Endodermal cell (in vitro differentiated cells): ENCODE data around the gene NR1H3. TPM values are rescaled to one million over a fixed set of nuclear protein-coding genes. Genes with fewer than 3 reads are reported as not detected.

Experiments
- DNase-seq: peaks from one replicate; pipeline ENCODE4 v3.0.0-alpha.2; 2017
- H3K27ac ChIP-seq: 2 replicates; pipeline ENCODE4 v1.5.1; 2013; ENCODE audit warnings: mild to moderate bottlenecking, low read depth, low read length, moderate library complexity
- H3K27me3 ChIP-seq: 2 replicates; pipeline ENCODE4 v1.6.1; 2013; ENCODE audit warnings: mild to moderate bottlenecking, low read length, moderate library complexity; ENCODE audit not compliant: insufficient read depth, control insufficient read depth, poor library complexity, severe bottlenecking
- H3K36me3 ChIP-seq: 2 replicates; pipeline ENCODE4 v1.7.0; 2013; ENCODE audit warnings: mild to moderate bottlenecking, low read length, moderate library complexity; ENCODE audit not compliant: control insufficient read depth, insufficient read depth
- H3K4me1 ChIP-seq: one replicate; pipeline ENCODE4 v1.7.0; 2013; ENCODE audit warnings: low read length; ENCODE audit not compliant: control insufficient read depth, insufficient read depth
- H3K4me3 ChIP-seq: 2 replicates; pipeline ENCODE4 v1.5.1; 2013; ENCODE audit warnings: mild to moderate bottlenecking, low read length, moderate library complexity
- H3K9ac ChIP-seq: 2 replicates; pipeline ENCODE4 v1.6.1; 2013; ENCODE audit warnings: mild to moderate bottlenecking, low read length, moderate library complexity; ENCODE audit not compliant: poor library complexity, severe bottlenecking; ENCODE audit errors: extremely low read depth
- H3K9me3 ChIP-seq: 2 replicates; pipeline ENCODE4 v1.6.1; 2013; ENCODE audit warnings: mild to moderate bottlenecking, low read length, moderate library complexity; ENCODE audit not compliant: control insufficient read depth
- H3K27ac Mint-ChIP-seq: 2 replicates; pipeline ENCODE4 v1.8.0; 2020; ENCODE audit warnings: mixed read lengths
- H3K27me3 Mint-ChIP-seq: 2 replicates; pipeline ENCODE4 v1.8.0; 2021; ENCODE audit warnings: mild to moderate bottlenecking, mixed read lengths; ENCODE audit not compliant: insufficient read depth
- H3K36me3 Mint-ChIP-seq: 2 replicates; pipeline ENCODE4 v1.8.0; 2020; ENCODE audit warnings: low read depth, mixed read lengths
- H3K4me1 Mint-ChIP-seq: 2 replicates; pipeline ENCODE4 v1.8.0; 2020; ENCODE audit warnings: mixed read lengths
- H3K4me3 Mint-ChIP-seq: 2 replicates; pipeline ENCODE4 v1.8.0; 2020; ENCODE audit warnings: mild to moderate bottlenecking, moderate library complexity, mixed read lengths
- H3K9me3 Mint-ChIP-seq: 2 replicates; pipeline ENCODE4 v1.8.0; 2020; ENCODE audit warnings: mild to moderate bottlenecking, mixed read lengths
- WGBS, 2 experiments: methylation state at CpG; one replicate each; pipeline versions ENCODE4 v1.1.5 to v1.1.7; 2013; ENCODE audit warnings: missing lambda C conversion rate in 2 of 2, mixed read lengths in 1 of 2; ENCODE audit not compliant: insufficient coverage in 1 of 2, insufficient read length in 1 of 2; 5-methylcytosine and 5-hydroxymethylcytosine counted together
- total RNA-seq, 2 donors: library from RNA; stranded (reverse); fragmentation: NEBNext Ultra II Directional in 1 of 2; extraction: Animal tissue kit (Norgen Biotek cat#: 25700) in 1 of 2; gene quantifications; 2 replicates in 1 of 2; 3 replicates in 1 of 2; pipeline ENCODE4 v1.2.1, GENCODE V29; 2021
- TF ChIP-seq, protein P1 (sequence below): fragments of 200-600 bp; sonication (generic); conservative IDR thresholded peaks from 2 replicates; pipeline ENCODE4 v1.5.0; 2021; ENCODE audit warnings: antibody characterized with exemption, mild to moderate bottlenecking

The NR1H3 gene
- total RNA-seq, 2 donors from 2014 or later = 29.4 to 34.6 TPM

DNA sequence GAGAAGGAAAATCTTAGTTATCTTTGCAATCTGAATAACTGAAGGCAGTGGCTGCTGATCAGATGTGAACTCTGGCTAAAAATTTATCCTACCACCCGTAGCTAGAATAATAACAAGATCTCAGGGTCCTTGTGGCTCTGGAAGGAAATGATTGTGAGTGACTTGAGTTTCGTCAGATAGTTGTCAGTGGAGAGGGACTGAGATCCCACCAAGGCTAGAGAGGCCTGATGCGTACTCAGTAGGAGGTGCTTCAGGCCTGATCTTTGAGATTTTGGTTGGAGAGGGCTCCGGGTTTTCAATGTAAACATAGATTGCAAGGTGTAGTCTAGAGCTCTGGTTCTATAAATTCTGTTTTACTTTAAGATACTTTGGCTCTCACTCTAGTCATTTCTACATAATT is 13.5 kb downstream of the NR1H3 start:
- Mint-ChIP-seq H3K4me3 (peak overlapping the region; percentile 67), H3K27ac (no peak overlapping the region), H3K9me3 (no peaks in the 10 kb centered on the region), H3K27me3 (no peaks in the 10 kb centered on the region), H3K36me3 (peaks cover 13% of the 10 kb centered on the region), H3K4me1 (peaks cover 46% of the 10 kb centered on the region)
- no peak for DNase-seq
- Histone ChIP-seq H3K4me3 (peak overlapping the region; percentile 76), H3K36me3 (peaks cover 9% of the 10 kb centered on the region), H3K9me3 (no peaks in the 10 kb centered on the region), H3K9ac (no peak overlapping the region), H3K27ac (no peak overlapping the region), H3K27me3 (no peaks in the 10 kb centered on the region), H3K4me1 (peaks cover 17% of the 10 kb centered on the region)
- TF ChIP-seq, protein P1, sequence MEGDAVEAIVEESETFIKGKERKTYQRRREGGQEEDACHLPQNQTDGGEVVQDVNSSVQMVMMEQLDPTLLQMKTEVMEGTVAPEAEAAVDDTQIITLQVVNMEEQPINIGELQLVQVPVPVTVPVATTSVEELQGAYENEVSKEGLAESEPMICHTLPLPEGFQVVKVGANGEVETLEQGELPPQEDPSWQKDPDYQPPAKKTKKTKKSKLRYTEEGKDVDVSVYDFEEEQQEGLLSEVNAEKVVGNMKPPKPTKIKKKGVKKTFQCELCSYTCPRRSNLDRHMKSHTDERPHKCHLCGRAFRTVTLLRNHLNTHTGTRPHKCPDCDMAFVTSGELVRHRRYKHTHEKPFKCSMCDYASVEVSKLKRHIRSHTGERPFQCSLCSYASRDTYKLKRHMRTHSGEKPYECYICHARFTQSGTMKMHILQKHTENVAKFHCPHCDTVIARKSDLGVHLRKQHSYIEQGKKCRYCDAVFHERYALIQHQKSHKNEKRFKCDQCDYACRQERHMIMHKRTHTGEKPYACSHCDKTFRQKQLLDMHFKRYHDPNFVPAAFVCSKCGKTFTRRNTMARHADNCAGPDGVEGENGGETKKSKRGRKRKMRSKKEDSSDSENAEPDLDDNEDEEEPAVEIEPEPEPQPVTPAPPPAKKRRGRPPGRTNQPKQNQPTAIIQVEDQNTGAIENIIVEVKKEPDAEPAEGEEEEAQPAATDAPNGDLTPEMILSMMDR = no peak
- WGBS, 2 experiments = 79 to 88% methylated on average over 4 of the region's 4 CpGs

DNA sequence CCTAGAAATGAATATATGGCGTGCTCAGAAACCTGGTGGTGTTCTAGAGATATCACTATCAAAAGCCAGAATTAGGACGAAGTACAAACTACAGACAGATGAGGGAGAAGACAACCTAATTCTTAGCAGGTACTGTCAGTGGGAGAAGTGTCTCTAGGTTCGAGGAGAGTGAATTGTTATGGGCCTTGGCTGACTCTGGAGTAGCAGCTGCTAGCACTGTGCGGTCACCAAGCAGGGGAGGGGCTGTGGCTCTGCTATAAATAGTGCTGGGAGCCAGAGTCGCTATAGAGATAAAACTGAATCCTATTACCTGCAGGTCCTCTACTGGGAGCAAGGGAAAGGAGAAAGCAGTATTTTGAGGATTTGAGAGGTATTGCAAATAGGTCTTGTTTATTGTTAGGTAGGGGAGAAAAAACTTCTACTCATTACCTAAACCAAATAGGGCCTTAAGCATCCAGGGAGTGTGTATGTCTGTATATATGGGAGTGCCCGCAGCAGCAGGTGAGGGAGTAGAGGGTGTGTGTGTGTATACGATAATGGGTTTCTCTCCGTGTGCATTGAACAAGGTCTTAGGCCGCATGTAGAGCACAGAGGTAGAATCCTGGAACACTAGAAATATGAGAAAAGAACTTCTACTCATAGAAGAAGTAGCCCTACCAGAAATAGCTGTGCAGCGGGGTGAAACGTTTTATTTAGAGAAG is 14.3 kb downstream of the NR1H3 start:
- peaks cover 21% of the 10 kb centered on the region for H3K36me3 Mint-ChIP-seq
- no peaks in the 10 kb centered on the region for H3K27me3 Mint-ChIP-seq
- H3K4me3 Mint-ChIP-seq = no peak overlapping the region
- no peaks in the 10 kb centered on the region for H3K9me3 ChIP-seq
- no peaks in the 10 kb centered on the region for H3K9me3 Mint-ChIP-seq
- H3K36me3 ChIP-seq = peaks cover 13% of the 10 kb centered on the region
- no peak overlapping the region for H3K9ac ChIP-seq
- no peak overlapping the region for H3K27ac ChIP-seq
- TF ChIP-seq, protein P1 = no peak
- no peak overlapping the region for H3K27ac Mint-ChIP-seq
- peak overlapping the region; percentile 39 for H3K4me3 ChIP-seq
- no peak for DNase-seq
- H3K27me3 ChIP-seq = no peaks in the 10 kb centered on the region
- H3K4me1 Mint-ChIP-seq = peaks cover 53% of the 10 kb centered on the region
- 86 to 90% methylated on average over 5 to 11 of the region's 11 CpGs for WGBS, 2 experiments
- peaks cover 23% of the 10 kb centered on the region for H3K4me1 ChIP-seq

DNA sequence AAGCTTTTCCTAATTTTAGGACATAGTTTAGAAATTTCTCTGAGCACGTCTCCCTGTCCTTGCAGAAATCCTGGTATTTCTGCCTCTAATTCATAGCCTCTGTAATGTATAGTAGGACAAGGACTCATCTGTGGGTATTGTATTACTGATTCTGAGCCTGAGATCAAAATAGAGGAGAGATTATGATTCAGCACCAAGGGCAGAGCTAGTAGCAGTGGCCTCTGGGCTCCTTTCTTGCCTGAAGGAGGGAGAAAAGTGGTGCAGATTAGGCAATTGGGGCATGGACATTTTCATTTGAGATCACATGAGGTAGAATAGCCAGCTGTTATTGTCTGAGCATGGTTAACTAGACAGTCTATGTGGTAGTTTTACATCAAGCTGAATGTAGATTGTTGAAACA is 14.9 kb downstream of the NR1H3 start:
- Histone ChIP-seq H3K27me3 (no peaks in the 10 kb centered on the region), H3K9me3 (no peaks in the 10 kb centered on the region), H3K9ac (no peak overlapping the region), H3K4me1 (peaks cover 25% of the 10 kb centered on the region), H3K4me3 (no peak overlapping the region), H3K36me3 (peaks cover 17% of the 10 kb centered on the region), H3K27ac (no peak overlapping the region)
- 0% methylated on average over 1 of the region's 1 CpG; no CpG with 5 or more reads in 1 of the 2 experiments for WGBS, 2 experiments
- Mint-ChIP-seq H3K4me1 (peaks cover 50% of the 10 kb centered on the region), H3K9me3 (no peaks in the 10 kb centered on the region), H3K27ac (no peak overlapping the region), H3K4me3 (no peak overlapping the region), H3K27me3 (no peaks in the 10 kb centered on the region), H3K36me3 (peaks cover 23% of the 10 kb centered on the region)
- DNase-seq = no peak
- TF ChIP-seq, protein P1 = no peak
